HG02885 (cell line): ENCODE results near the gene EXOC4.

Experiments used
- ATAC-seq: cut with Tn5 transposase; IDR thresholded peaks from one replicate; pipeline ENCODE4 v1.9.1; 2021; ENCODE audit warnings: mild to moderate bottlenecking; ENCODE audit not compliant: unreplicated experiment, poor library complexity

Gene EXOC4

GRCh38 chr7:133518718-133519117, 265.8 kb downstream of the EXOC4 start:
- ATAC-seq = no peak

- ATAC-seq = no peak
Measured at GRCh38 chr7:133520248-133520647, 267.4 kb downstream of the EXOC4 start.

- ATAC-seq = no peak
Measured at GRCh38 chr7:133522501-133522900, 269.6 kb downstream of the EXOC4 start.

GRCh38 chr7:133528796-133529195, 275.9 kb downstream of the EXOC4 start:
- ATAC-seq = no peak

- no peak for ATAC-seq
Measured at GRCh38 chr7:133529861-133530260, 277.0 kb downstream of the EXOC4 start.

- no peak for ATAC-seq
Measured at GRCh38 chr7:133530682-133531081, 277.8 kb downstream of the EXOC4 start.

DNA sequence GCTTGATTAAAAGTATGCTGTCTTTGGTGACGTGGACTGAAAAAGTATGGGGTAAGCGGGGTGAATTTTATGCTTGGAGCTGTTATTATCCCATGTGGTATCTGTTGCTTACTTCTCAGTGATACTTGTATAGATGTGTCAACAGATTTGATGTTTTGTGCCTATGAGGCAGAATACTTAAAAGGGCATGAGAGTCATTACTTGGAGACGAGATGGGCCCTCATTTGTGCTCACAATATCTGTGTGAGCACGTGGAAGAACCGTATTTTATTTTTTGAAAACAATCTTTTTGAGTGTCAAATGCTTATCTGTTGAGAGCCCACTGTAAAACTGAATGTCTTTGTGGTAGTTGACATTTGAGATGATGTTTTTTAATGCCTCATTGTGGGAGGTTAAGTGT, 281.9 kb downstream of the EXOC4 start:
- no peak for ATAC-seq

DNA sequence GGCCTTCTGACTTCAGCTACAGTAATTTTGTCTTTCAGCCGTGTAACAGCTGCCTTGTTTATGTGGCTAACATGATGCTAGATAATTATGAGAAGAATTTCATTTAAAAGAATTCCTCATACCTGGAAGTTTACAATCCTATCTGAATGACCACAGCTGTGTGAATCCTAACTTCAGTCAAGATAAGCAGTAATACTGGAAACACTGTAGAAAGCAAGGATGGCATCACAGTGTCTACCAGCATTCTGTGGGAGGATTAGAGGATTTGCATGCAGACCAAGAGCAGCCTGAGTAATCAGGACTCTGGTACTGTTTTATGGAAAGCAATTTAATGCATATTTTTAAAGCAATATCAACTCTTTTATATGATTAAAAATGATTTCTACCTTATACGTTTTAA, 282.4 kb downstream of the EXOC4 start:
- no peak for ATAC-seq

DNA sequence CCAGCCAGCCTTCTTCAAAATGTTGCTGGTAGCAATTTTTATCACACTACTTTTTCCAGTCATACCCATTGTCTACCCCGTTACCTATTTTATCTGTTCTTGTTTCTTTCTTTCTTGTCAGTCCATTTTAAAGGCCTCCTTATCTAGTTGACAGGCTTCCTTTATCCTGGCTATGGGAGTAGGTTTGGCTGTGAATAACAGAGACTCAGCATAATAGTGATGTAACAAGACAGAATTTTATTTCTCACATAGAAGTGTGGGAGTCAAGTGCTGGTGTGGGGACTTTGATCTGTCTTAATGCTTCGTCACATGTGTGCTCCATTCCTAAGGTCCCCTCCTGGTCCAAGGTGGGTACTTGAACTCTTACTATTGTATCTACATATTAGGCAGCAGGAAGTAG, 283.6 kb downstream of the EXOC4 start:
- ATAC-seq = no peak

DNA sequence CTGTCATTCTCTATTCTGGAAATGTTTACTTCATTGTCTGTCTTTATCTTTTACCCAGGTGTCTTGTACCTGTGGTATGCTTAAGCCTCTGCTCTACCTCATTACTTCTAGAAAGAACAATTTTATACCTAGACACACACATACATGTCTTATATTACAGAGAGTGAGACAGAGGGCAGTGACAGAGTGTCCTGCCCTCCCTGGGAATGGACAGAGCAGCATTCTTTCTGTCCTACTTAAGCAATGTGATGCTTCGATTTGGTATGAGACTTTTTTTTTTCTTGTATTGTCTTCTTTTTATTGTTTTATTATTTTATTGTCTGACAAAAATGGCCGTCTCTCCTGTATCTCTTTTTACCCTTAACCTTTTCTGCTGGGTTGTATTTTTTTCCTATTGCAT, 286.1 kb downstream of the EXOC4 start:
- ATAC-seq = no peak

GRCh38 chr7:133540096-133540860, 287.4 kb downstream of the EXOC4 start:
- ATAC-seq = no peak

DNA sequence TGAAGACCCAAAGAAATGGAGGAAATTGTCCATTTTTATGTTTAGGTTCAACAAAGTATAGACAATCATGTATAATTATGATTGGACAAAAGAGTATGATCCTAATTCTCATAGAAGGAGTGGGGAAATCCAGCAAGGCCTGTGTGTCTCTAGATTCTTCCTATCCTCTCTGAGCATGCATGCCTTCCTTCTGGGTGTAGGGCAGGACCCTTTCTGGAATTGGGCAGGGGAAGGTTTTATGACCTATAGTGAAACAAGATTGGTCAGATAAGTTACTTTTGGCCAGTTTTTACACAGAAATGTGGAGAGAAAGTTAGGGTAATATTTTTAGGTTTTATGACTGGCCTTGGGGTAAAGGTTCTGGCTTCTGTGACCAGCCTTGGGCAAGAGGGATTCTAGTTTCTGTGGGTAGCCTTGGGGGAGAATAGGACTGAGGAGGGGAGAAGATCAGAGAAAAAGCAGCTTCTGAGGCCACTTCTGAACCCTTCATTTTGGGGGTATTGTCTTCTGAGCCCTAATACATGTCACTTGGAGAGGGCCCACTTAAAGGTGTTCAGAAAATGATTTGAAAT, 289.4 kb downstream of the EXOC4 start:
- ATAC-seq = no peak

- no peak for ATAC-seq
Measured at GRCh38 chr7:133543657-133544056, 290.8 kb downstream of the EXOC4 start.

DNA sequence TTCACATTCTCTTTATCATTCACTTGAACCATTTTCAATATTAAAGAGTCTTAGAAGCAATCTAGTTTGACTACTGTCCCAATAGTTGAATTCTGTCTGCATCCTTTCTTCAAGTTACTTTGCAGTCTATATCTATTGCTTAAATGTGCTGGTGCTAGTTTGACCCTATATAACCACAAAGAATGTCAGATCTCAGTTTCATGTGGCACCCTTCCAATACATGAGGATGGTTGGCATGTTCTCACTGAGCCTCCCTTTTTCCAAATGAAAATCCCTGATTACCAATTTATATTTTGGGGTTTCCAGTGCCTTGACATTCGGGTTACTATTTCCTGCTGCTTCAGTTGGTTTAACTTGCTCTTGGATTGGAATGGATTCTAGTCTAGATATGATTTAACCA, 292.7 kb downstream of the EXOC4 start:
- no peak for ATAC-seq

GRCh38 chr7:133547981-133548380, 295.1 kb downstream of the EXOC4 start:
- no peak for ATAC-seq

DNA sequence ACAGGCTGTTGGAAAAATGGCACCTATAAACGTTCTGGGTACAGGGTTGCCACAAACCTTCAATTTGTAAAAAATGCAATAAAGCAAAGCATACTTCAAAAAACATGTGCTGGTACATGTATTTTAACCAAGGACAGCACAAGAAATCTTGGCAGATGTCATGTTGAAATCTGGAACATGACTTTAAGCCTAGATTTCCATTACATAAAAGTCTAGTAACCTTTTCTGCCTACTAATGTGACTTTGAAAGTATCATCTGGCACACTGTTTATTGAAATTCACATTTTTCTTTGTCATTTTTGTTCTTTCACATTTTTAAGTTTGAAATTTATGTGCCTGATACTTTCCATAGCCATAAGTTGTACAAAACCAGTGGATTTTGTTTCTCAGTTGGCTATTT, 296.8 kb downstream of the EXOC4 start:
- ATAC-seq = no peak

DNA sequence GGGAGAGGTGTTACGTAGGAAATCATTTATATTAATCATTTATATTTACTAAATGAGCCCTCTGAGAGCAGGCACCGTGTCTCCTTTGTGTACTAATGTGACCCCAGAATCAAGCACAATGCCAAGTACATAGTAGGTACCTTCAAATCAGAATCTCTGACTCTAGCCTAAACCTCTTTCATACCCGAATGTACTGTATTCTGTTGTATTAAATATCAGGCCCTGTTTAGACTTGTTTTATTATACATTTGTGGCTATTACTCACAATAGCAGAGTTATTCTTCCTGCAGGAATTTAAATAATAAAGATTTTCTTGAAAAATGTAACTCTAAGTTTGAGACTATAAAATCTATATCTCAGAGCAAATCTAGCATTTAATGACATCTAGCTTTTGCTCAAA, 297.3 kb downstream of the EXOC4 start:
- ATAC-seq = no peak

DNA sequence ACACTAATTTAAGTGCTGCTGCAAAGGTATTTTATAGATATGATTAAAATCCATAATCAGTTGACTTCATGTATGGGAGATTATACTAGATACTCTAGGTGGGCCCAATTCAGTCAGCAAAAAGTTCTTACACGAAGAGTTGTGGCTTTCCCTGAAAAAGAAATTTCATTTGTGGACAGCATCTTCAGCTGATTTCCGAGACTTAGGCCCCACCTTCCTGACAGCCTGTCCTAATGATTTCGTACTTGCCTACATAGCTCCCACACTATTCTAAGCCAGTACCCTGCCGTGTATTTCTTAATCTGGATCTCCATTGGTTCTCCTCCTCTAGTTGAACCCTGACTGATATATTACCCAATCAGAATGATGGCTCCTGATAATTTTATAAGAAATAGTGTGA, 297.9 kb downstream of the EXOC4 start:
- ATAC-seq = no peak

GRCh38 chr7:133551466-133551865, 298.6 kb downstream of the EXOC4 start:
- no peak for ATAC-seq

- no peak for ATAC-seq
Measured at GRCh38 chr7:133552079-133552478, 299.2 kb downstream of the EXOC4 start.

GRCh38 chr7:133554330-133554729, 301.5 kb downstream of the EXOC4 start:
- ATAC-seq = no peak

DNA sequence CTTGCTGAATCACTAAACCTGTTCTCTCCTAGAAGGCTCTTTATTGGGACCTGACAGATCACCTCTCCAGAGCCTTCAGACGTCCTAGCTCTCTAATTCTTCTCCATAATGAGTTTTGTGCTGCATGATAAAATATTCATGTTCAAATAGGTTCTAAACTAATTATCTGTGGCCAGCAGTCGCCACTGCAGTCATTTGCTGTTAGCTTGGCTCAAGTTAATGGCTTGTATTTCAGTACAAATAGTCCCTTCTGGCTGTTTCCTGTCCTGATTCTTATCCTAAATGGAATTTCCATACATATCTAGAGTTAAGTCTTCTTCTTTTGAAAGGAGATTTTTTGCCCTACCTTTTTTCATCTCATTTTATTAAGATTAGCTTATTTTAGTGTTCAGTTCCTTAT, 303.2 kb downstream of the EXOC4 start:
- no peak for ATAC-seq
